NCI-H1930 (cell line): ENCODE data around the gene ITGAE.
A peak's percentile ranks its signal among the peaks of the same experiment; 100 is the strongest.

Experiments used
- DNase-seq, 2 experiments: peaks; one replicate each; lab custom pipeline; 2025; lab: John Stamatoyannopoulos, UW

The ITGAE gene

DNA sequence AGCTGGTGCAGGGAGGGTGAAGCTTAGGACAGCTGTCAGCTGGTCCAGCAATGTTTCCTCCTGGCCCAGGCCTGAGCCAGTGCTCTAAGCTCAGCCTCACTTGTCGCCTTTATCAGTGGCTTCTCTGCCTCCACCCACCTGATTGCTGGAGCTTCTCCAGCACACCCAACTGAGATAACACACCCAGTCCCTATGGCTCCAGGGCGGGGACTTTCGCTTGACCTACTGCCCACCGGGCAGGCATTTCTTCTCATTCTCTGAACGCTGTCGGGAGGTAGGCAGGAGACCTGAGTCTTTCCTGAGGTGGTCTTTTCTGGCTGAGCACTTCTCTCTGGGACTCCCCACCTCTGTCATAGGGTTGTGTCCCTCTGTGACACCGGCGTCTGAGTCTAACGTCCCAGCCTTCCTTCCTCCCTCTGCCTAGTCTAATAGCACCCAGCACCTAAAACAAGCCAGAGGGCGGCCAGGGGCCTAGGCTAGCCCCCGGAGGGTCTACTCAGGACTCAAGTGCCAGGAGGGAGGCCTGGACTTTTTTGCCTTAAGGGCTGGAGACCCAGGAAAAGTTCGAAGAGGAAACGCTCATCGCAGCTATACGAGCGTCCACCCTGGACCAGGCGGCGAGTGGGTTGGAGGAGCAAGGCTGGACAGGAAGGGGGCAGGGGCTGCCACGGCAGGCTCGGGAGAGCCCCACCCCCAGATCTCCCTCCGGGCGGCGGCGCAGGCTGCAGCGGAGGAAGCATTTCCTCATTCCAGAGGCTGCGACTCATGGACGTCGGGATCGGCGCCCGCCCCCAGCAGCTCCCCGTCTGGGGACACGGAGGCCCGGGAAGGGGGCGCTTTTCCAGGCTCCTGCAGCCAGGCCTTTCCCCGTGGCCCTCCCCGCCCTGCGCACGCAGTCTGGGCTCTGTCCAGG, 133.4 kb downstream of the ITGAE start:
- peak in 1 of 2 experiments; percentile 50 for DNase-seq

DNA sequence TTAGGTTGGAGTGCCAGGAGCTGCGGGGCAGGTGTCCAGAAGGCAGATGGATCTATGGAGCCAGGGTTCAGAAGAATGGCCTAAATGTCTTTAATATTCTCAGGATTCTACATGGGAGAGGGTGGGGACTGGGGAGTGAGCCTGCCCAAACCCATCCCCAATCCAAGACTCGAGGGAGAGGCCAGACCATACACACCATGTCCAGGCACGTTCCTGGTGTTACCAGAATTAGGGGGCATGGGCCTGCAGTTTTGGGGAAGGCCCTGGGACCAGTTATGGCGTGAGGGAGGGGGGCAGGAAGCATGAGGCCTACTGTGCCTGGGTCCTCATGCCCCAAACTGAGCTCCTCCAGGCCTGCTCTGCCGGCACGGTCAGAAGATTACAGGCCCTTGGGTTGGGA, 134.5 kb downstream of the ITGAE start:
- no peak for DNase-seq

DNA sequence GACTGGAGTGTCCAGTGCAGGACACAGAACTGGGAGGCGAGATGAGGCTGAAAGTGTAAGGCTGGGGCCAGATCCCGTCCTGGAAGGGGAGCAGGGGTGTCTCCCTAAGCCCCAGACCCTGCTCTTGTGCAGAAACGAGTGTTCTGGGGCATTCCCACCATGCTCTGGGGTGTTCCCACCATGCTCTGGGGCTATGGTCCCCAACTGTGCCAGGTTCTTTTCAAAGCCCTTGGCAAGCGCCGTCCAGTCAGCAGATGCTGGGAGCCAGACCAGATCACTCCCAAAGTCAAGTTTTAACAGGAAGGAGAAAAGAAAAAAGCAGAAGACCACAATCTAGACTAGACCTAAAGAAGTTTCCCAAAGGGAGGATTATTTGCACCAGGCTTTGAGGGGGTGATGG, 135.2 kb downstream of the ITGAE start:
- DNase-seq = no peak
